ENCODE results near the gene PROC. TPM values are rescaled to one million over a fixed set of nuclear protein-coding genes. Genes with fewer than 3 reads are reported as not detected.
A peak's percentile ranks its signal among the peaks of the same experiment; 100 is the strongest.

PROC gene
- total and polyA plus RNA-seq, 9 of the 15 experiments (the other 6 are each of a cell fraction or from before 2014, with no cell fraction given), result not detected

DNA sequence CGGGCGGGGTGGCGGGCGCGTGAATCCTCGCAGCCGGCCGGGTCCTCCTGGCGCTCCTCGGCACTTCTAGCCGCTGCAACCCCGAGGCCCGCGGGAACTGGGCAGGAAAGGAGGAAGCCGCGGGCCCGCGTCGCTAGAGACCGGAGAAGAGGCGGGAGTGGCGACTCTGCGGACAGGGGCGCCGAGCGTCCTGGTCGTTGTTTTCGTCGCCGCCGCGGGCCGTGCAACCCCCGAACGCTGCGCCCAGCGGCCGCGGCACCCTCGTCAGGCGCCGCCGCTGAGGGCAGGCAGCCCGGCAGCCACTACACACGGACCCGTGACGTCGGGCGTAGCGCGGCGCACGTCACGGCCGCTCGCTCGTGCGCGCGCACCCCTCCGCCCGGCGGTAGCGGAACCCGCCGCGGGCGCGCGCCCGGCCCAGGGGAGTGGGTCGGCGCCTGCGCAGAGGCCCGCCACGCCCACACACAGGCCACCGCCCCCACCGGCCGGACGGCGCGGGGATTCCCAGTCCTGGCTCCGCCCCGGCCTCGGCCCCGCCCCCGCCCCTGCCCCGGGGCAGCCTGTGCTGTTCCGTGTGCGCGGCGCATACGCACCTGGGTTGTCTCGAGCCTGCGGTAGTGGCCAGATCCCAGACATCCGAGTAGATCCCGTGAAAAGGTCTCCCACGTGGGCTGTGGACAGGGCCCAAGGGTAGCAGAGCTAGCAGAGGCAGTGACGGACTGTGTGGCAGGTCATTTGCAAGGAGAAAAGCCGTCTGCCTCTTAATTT lies 30.4 kb upstream of the PROC start, which contains the start of gene MAP3K2 (continued):
- TF ChIP-seq ELF4 (CRISPR knock-in tag; IDR thresholded peaks at IDR 0.05), result no peak
- 0 out of 2 replicates have a peak, but pooled peaks have one; percentile 56 for TF ChIP-seq E2F3 (CRISPR knock-in tag; IDR thresholded peaks at IDR 0.05)
- TF ChIP-seq KLF6 (CRISPR knock-in tag; IDR thresholded peaks at IDR 0.05; ENCODE audit: borderline replicate concordance), result no peak
- no peak for TF ChIP-seq FOXK2 (conservative IDR thresholded peaks at IDR 0.05 in 1 of 2, IDR thresholded peaks at IDR 0.05 in 1 of 2; ENCODE audit: low read depth in 2 of 2)
- TF ChIP-seq NCOA6 (IDR thresholded peaks at IDR 0.05), result no peak
- TF ChIP-seq DMBX1 (CRISPR knock-in tag; IDR thresholded peaks at IDR 0.05; ENCODE audit: borderline replicate concordance), result no peak
- TF ChIP-seq PCBP1 (IDR thresholded peaks at IDR 0.05; ENCODE audit: low read depth, low read length, poor library complexity, severe bottlenecking), result peak; percentile 64
- no peak for TF ChIP-seq CBFB (CRISPR knock-in tag; IDR thresholded peaks at IDR 0.05)
- TF ChIP-seq KLF13 (tag; IDR thresholded peaks at IDR 0.05; ENCODE audit: borderline replicate concordance, low read depth), result no peak
- no peak for TF ChIP-seq HNRNPK (IDR thresholded peaks at IDR 0.05; ENCODE audit: low read depth, low read length, poor library complexity, severe bottlenecking)
- 0 out of 2 replicates have a peak, but pooled peaks have one; percentile 29 for TF ChIP-seq DPF2 (IDR thresholded peaks at IDR 0.05)
- TF ChIP-seq CXXC5 (CRISPR knock-in tag; IDR thresholded peaks at IDR 0.05), result peak; percentile 91
- no peak for TF ChIP-seq CHCHD3 (CRISPR knock-in tag; IDR thresholded peaks at IDR 0.05)
- TF ChIP-seq EHMT2 (IDR thresholded peaks at IDR 0.05), result no peak
- TF ChIP-seq ZBTB1 (CRISPR knock-in tag; IDR thresholded peaks at IDR 0.05; ENCODE audit: borderline replicate concordance, low read depth), result no peak
- TF ChIP-seq CSDE1 (IDR thresholded peaks at IDR 0.05), result peak in 1 of 2 experiments; percentile 42; a peak in 1 of 4 replicates
- TF ChIP-seq IRF2 (CRISPR knock-in tag; IDR thresholded peaks at IDR 0.05), result no peak
- TF ChIP-seq ZNF512 (tag; IDR thresholded peaks at IDR 0.05), result no peak
- no peak for TF ChIP-seq ZNF507 (tag; conservative IDR thresholded peaks at IDR 0.05)
- TF ChIP-seq, protein P1, sequence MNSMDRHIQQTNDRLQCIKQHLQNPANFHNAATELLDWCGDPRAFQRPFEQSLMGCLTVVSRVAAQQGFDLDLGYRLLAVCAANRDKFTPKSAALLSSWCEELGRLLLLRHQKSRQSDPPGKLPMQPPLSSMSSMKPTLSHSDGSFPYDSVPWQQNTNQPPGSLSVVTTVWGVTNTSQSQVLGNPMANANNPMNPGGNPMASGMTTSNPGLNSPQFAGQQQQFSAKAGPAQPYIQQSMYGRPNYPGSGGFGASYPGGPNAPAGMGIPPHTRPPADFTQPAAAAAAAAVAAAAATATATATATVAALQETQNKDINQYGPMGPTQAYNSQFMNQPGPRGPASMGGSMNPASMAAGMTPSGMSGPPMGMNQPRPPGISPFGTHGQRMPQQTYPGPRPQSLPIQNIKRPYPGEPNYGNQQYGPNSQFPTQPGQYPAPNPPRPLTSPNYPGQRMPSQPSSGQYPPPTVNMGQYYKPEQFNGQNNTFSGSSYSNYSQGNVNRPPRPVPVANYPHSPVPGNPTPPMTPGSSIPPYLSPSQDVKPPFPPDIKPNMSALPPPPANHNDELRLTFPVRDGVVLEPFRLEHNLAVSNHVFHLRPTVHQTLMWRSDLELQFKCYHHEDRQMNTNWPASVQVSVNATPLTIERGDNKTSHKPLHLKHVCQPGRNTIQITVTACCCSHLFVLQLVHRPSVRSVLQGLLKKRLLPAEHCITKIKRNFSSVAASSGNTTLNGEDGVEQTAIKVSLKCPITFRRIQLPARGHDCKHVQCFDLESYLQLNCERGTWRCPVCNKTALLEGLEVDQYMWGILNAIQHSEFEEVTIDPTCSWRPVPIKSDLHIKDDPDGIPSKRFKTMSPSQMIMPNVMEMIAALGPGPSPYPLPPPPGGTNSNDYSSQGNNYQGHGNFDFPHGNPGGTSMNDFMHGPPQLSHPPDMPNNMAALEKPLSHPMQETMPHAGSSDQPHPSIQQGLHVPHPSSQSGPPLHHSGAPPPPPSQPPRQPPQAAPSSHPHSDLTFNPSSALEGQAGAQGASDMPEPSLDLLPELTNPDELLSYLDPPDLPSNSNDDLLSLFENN (IDR thresholded peaks at IDR 0.05; ENCODE audit: low read depth in 2 of 2, low read length in 2 of 2), result peak in 1 of 2 experiments; percentile 16; a peak in 1 of 4 replicates
- no peak for TF ChIP-seq CBFA2T3 (IDR thresholded peaks at IDR 0.05)
- TF ChIP-seq GTF2A2 (tag; IDR thresholded peaks at IDR 0.05), result no peak
- TF ChIP-seq ZNF184 (CRISPR knock-in tag; IDR thresholded peaks at IDR 0.05), result no peak
- no peak for TF ChIP-seq HNRNPUL1 (IDR thresholded peaks at IDR 0.05; ENCODE audit: low read length)
